Mammary epithelial cell (primary cell): Measurements from ENCODE around the gene NEB.

Experiments used
- CTCF ChIP-seq, 2 donors: IDR thresholded peaks in 1 of 2; conservative IDR thresholded peaks in 1 of 2; 2 replicates each; pipeline ENCODE4 v1.5.1; 2011 to 2012; ENCODE audit warnings: inconsistent platforms in 2 of 2, low read length in 2 of 2, mild to moderate bottlenecking in 2 of 2, control low read depth in 1 of 2, low read depth in 1 of 2; ENCODE audit not compliant: insufficient read depth in 1 of 2; ENCODE audit errors: extremely low read depth in 1 of 2
- EZH2 ChIP-seq: IDR thresholded peaks from 2 replicates; pipeline ENCODE4 v1.6.1; 2012; ENCODE audit warnings: low read length, inconsistent platforms, borderline replicate concordance

GRCh38 chr2:151670846-151671597 is 63.3 kb downstream of the NEB start:
- no peak for TF ChIP-seq CTCF (conservative IDR thresholded peaks at IDR 0.05 in 1 of 2, IDR thresholded peaks at IDR 0.05 in 1 of 2; ENCODE audit: extremely low read depth in 1 of 2, insufficient read depth in 1 of 2, low read depth in 1 of 2, low read length in 2 of 2)
- TF ChIP-seq EZH2 = no peak
